Esophagus (tissue), 2 donors: ENCODE results near the gene PLCB4. TPM values are rescaled to one million over a fixed set of nuclear protein-coding genes. Genes with fewer than 3 reads are reported as not detected.

ENCODE experiments used
- H3K27ac ChIP-seq, 2 donors: one replicate each; pipeline ENCODE4 v1.5.1; 2013; ENCODE audit warnings: low read depth in 2 of 2, mild to moderate bottlenecking in 2 of 2, inconsistent platforms in 1 of 2, low read length in 1 of 2, moderate library complexity in 1 of 2
- H3K27me3 ChIP-seq, 2 donors: one replicate each; pipeline ENCODE4 v1.6.1; 2013; ENCODE audit warnings: low read length in 2 of 2, control low read depth in 1 of 2, mild to moderate bottlenecking in 1 of 2; ENCODE audit not compliant: insufficient read depth in 2 of 2, control insufficient read depth in 1 of 2
- H3K36me3 ChIP-seq, 2 donors: one replicate each; pipeline ENCODE4 v1.6.1; 2013; ENCODE audit warnings: low read length in 1 of 2; ENCODE audit not compliant: control insufficient read depth in 2 of 2, insufficient read depth in 2 of 2
- H3K4me1 ChIP-seq, 2 donors: one replicate each; pipeline ENCODE4 v1.6.1; 2013; ENCODE audit warnings: low read length in 1 of 2; ENCODE audit not compliant: control insufficient read depth in 2 of 2, insufficient read depth in 2 of 2
- H3K4me3 ChIP-seq, 2 donors: one replicate each; pipeline ENCODE4 v1.5.1; 2013; ENCODE audit warnings: low read length in 2 of 2, mild to moderate bottlenecking in 2 of 2, low read depth in 1 of 2, moderate library complexity in 1 of 2
- H3K9me3 ChIP-seq, 2 donors: one replicate each; pipeline ENCODE4 v1.6.1; 2013; ENCODE audit warnings: mild to moderate bottlenecking in 2 of 2, low read depth in 1 of 2, low read length in 1 of 2, moderate library complexity in 1 of 2; ENCODE audit not compliant: control insufficient read depth in 2 of 2, insufficient read depth in 1 of 2
- WGBS, 2 donors: extraction: QIAGEN DNeasy Blood & Tissue Kit; methylation state at CpG; one replicate each; pipeline ENCODE4 v1.1.7; 2013; 5-methylcytosine and 5-hydroxymethylcytosine counted together
- polyA plus RNA-seq, 2 donors: library from polyadenylated mRNA; stranded (reverse); fragments of 200-250 nt; gene quantifications; one replicate each; pipeline ENCODE4 v1.2.3, GENCODE V29; 2013
- donor health status: healthy with polysubstance abuse.
- donor health status: Bipolar disorder and iron deficiency.

The PLCB4 gene
- polyA plus RNA-seq, 2 donors = 1.9 to 2.2 TPM

GRCh38 chr20:9348316-9348715, 279.4 kb downstream of the PLCB4 start:
- H3K27ac ChIP-seq = no peak overlapping the region
- no peaks in the 10 kb centered on the region for H3K4me1 ChIP-seq
- H3K27me3 ChIP-seq = no peaks in the 10 kb centered on the region
- WGBS, 2 donors = 69 to 73% methylated on average over 3 of the region's 3 CpGs
- H3K36me3 ChIP-seq = no peaks in the 10 kb centered on the region
- no peak overlapping the region for H3K4me3 ChIP-seq
- no peaks in the 10 kb centered on the region for H3K9me3 ChIP-seq

- Histone ChIP-seq H3K9me3 (no peaks in the 10 kb centered on the region), H3K4me3 (no peak overlapping the region), H3K36me3 (no peaks in the 10 kb centered on the region), H3K4me1 (no peaks in the 10 kb centered on the region), H3K27me3 (no peaks in the 10 kb centered on the region), H3K27ac (no peak overlapping the region)
- 87 to 89% methylated on average over 2 of the region's 2 CpGs for WGBS, 2 donors
Observed at GRCh38 chr20:9348747-9349146, 279.9 kb downstream of the PLCB4 start.

- Histone ChIP-seq H3K9me3 (no peaks in the 10 kb centered on the region), H3K4me1 (no peaks in the 10 kb centered on the region), H3K36me3 (no peaks in the 10 kb centered on the region), H3K4me3 (no peak overlapping the region), H3K27ac (no peak overlapping the region), H3K27me3 (no peaks in the 10 kb centered on the region)
- 93 to 95% methylated on average over 4 of the region's 4 CpGs for WGBS, 2 donors
Observed at GRCh38 chr20:9349249-9349648, 280.4 kb downstream of the PLCB4 start.

GRCh38 chr20:9352739-9353138, 283.9 kb downstream of the PLCB4 start:
- Histone ChIP-seq H3K4me3 (no peak overlapping the region), H3K36me3 (no peaks in the 10 kb centered on the region), H3K4me1 (no peaks in the 10 kb centered on the region), H3K27me3 (no peaks in the 10 kb centered on the region), H3K27ac (no peak overlapping the region), H3K9me3 (no peaks in the 10 kb centered on the region)

GRCh38 chr20:9353180-9353915, 284.5 kb downstream of the PLCB4 start:
- no peaks in the 10 kb centered on the region for H3K27me3 ChIP-seq
- no peaks in the 10 kb centered on the region for H3K9me3 ChIP-seq
- WGBS, 2 donors = 80 to 87% methylated on average over 2 of the region's 2 CpGs
- H3K36me3 ChIP-seq = no peaks in the 10 kb centered on the region
- no peak overlapping the region for H3K27ac ChIP-seq
- no peaks in the 10 kb centered on the region for H3K4me1 ChIP-seq
- H3K4me3 ChIP-seq = no peak overlapping the region

- H3K27ac ChIP-seq = no peak overlapping the region
- H3K4me3 ChIP-seq = no peak overlapping the region
- H3K4me1 ChIP-seq = no peaks in the 10 kb centered on the region
- WGBS, 2 donors = 92% methylated on average over 1 of the region's 1 CpG
- H3K36me3 ChIP-seq = no peaks in the 10 kb centered on the region
- no peaks in the 10 kb centered on the region for H3K9me3 ChIP-seq
- no peaks in the 10 kb centered on the region for H3K27me3 ChIP-seq
Observed at GRCh38 chr20:9353916-9354276, 285.0 kb downstream of the PLCB4 start.

- no peak overlapping the region for H3K4me3 ChIP-seq
- H3K36me3 ChIP-seq = no peaks in the 10 kb centered on the region
- 61 to 76% methylated on average over 2 of the region's 2 CpGs for WGBS, 2 donors
- H3K27ac ChIP-seq = no peak overlapping the region
- H3K4me1 ChIP-seq = no peaks in the 10 kb centered on the region
- H3K9me3 ChIP-seq = no peaks in the 10 kb centered on the region
- H3K27me3 ChIP-seq = no peaks in the 10 kb centered on the region
Observed at GRCh38 chr20:9354579-9354978, 285.7 kb downstream of the PLCB4 start.

GRCh38 chr20:9358001-9358400, 289.1 kb downstream of the PLCB4 start:
- H3K36me3 ChIP-seq = no peaks in the 10 kb centered on the region
- no peaks in the 10 kb centered on the region for H3K27me3 ChIP-seq
- H3K9me3 ChIP-seq = no peaks in the 10 kb centered on the region
- no peaks in the 10 kb centered on the region for H3K4me1 ChIP-seq
- H3K27ac ChIP-seq = no peak overlapping the region
- 92 to 94% methylated on average over 2 of the region's 2 CpGs for WGBS, 2 donors
- H3K4me3 ChIP-seq = no peak overlapping the region

GRCh38 chr20:9359561-9360308, 290.8 kb downstream of the PLCB4 start:
- no peaks in the 10 kb centered on the region for H3K4me1 ChIP-seq
- 47 to 59% methylated on average over 14 of the region's 14 CpGs for WGBS, 2 donors
- H3K9me3 ChIP-seq = no peaks in the 10 kb centered on the region
- no peaks in the 10 kb centered on the region for H3K36me3 ChIP-seq
- H3K4me3 ChIP-seq = no peak overlapping the region
- no peaks in the 10 kb centered on the region for H3K27me3 ChIP-seq
- H3K27ac ChIP-seq = no peak overlapping the region

GRCh38 chr20:9360431-9360830, 291.5 kb downstream of the PLCB4 start:
- Histone ChIP-seq H3K36me3 (no peaks in the 10 kb centered on the region), H3K4me1 (no peaks in the 10 kb centered on the region), H3K27ac (no peak overlapping the region), H3K27me3 (no peaks in the 10 kb centered on the region), H3K4me3 (no peak overlapping the region), H3K9me3 (no peaks in the 10 kb centered on the region)
- WGBS, 2 donors = 87 to 89% methylated on average over 1 of the region's 1 CpG
